Neural cell (in vitro differentiated cells): ENCODE measurements around the gene AP5Z1. TPM values are rescaled to one million over a fixed set of nuclear protein-coding genes. Genes with fewer than 3 reads are reported as not detected.

Experiments used
- H2AFZ ChIP-seq: fragments of 200-600, 300-800 bp; sonication (generic), shearing (Covaris generic); 2 replicates; pipeline ENCODE4 v1.6.0; 2014; ENCODE audit warnings: low read depth, mild to moderate bottlenecking, antibody characterized with exemption, low read length, moderate library complexity
- H3F3A ChIP-seq: fragments of 200-600 bp; shearing (Covaris generic); 2 replicates; pipeline ENCODE4 v1.6.1; 2016; ENCODE audit warnings: mild to moderate bottlenecking, moderate library complexity, mixed read lengths, antibody characterized with exemption, low read length; ENCODE audit not compliant: insufficient read depth, poor library complexity, severe bottlenecking
- H3K27ac ChIP-seq: fragments of 200-600, 300-800 bp; sonication (generic), shearing (Covaris generic); 2 replicates; pipeline ENCODE4 v1.5.1; 2014; ENCODE audit warnings: mild to moderate bottlenecking, low read length, moderate library complexity
- H3K27me3 ChIP-seq: fragments of 300-800, 200-600 bp; sonication (generic), shearing (Covaris generic); 2 replicates; pipeline ENCODE4 v1.6.0; 2014; ENCODE audit warnings: mild to moderate bottlenecking, low read depth, low read length, moderate library complexity; ENCODE audit not compliant: insufficient read depth
- H3K36me3 ChIP-seq: fragments of 300-800, 200-600 bp; sonication (generic), shearing (Covaris generic); 2 replicates; pipeline ENCODE4 v1.5.1; 2014; ENCODE audit warnings: mild to moderate bottlenecking, antibody characterized with exemption, low read length, moderate library complexity; ENCODE audit not compliant: insufficient read depth
- H3K4me2 ChIP-seq: fragments of 300-800, 200-600 bp; sonication (generic), shearing (Covaris generic); 2 replicates; pipeline ENCODE4 v1.6.0; 2014; ENCODE audit warnings: mild to moderate bottlenecking, low read length
- H3K4me3 ChIP-seq: fragments of 300-800, 200-600 bp; sonication (generic), shearing (Covaris generic); 2 replicates; pipeline ENCODE4 v1.5.1; 2014; ENCODE audit warnings: mild to moderate bottlenecking, low read length, moderate library complexity
- H3K79me2 ChIP-seq: fragments of 200-600 bp; shearing (Covaris generic); replicated peaks from 2 replicates; pipeline ENCODE4 v1.6.0; 2014; ENCODE audit warnings: mild to moderate bottlenecking, low read length, moderate library complexity; ENCODE audit not compliant: insufficient read depth
- H3K9ac ChIP-seq: fragments of 300-800, 200-600 bp; sonication (generic), shearing (Covaris generic); 2 replicates; pipeline ENCODE4 v1.6.1; 2016; ENCODE audit warnings: mild to moderate bottlenecking, low read length, mixed read lengths
- H3K9me2 ChIP-seq: fragments of 200-600 bp; shearing (Covaris generic); 2 replicates; pipeline ENCODE4 v1.6.1; 2016; ENCODE audit warnings: mild to moderate bottlenecking, low read length, mixed read lengths; ENCODE audit not compliant: insufficient read depth
- H3K9me3 ChIP-seq: fragments of 200-600, 300-800 bp; sonication (generic), shearing (Covaris generic); 2 replicates; pipeline ENCODE4 v1.6.1; 2016; ENCODE audit warnings: mild to moderate bottlenecking, mixed run types, low read length, moderate library complexity, mixed read lengths
- H4K20me1 ChIP-seq: fragments of 200-600 bp; shearing (Covaris generic); 2 replicates; pipeline ENCODE4 v1.6.1; 2016; ENCODE audit warnings: mild to moderate bottlenecking, mixed run types; ENCODE audit not compliant: insufficient read depth
- EP300 ChIP-seq: fragments of 450-650 bp; conservative IDR thresholded peaks from 2 replicates; pipeline ENCODE4 v1.6.1; 2014; ENCODE audit warnings: antibody characterized with exemption, mild to moderate bottlenecking, moderate library complexity; ENCODE audit not compliant: poor library complexity, severe bottlenecking
- EZH2 ChIP-seq: fragments of 200-600, 300-800 bp; shearing (Covaris generic), sonication (generic); IDR thresholded peaks from 2 replicates; pipeline ENCODE4 v1.6.1; 2014; ENCODE audit warnings: antibody characterized with exemption, low read length, borderline replicate concordance, mild to moderate bottlenecking; ENCODE audit not compliant: insufficient read depth, poor library complexity, severe bottlenecking
- MXI1 ChIP-seq: fragments of 450-650 bp; conservative IDR thresholded peaks from 2 replicates; pipeline ENCODE4 v1.6.1; 2014; ENCODE audit warnings: antibody characterized with exemption, mild to moderate bottlenecking; ENCODE audit not compliant: poor library complexity, severe bottlenecking
- POLR2AphosphoS5 ChIP-seq: IDR thresholded peaks from 2 replicates; pipeline ENCODE4 v1.6.1; 2012
- RAD21 ChIP-seq: fragments of 450-650 bp; conservative IDR thresholded peaks from 2 replicates; pipeline ENCODE4 v1.6.1; 2014; ENCODE audit warnings: antibody characterized with exemption, mild to moderate bottlenecking, moderate library complexity
- SMC3 ChIP-seq: fragments of 450-650 bp; conservative IDR thresholded peaks from 2 replicates; pipeline ENCODE4 v1.6.1; 2014; ENCODE audit warnings: antibody characterized with exemption, mild to moderate bottlenecking, moderate library complexity; ENCODE audit not compliant: poor library complexity
- TAF1 ChIP-seq: IDR thresholded peaks from 2 replicates; pipeline ENCODE4 v1.6.1; 2012; ENCODE audit warnings: low read depth
- polyA plus RNA-seq: library from polyadenylated mRNA; depleted of rRNA; stranded (reverse); fragments of >200 nt; gene quantifications from 2 replicates; pipeline ENCODE4 v1.2.3, GENCODE V29; 2014
- TF ChIP-seq, protein P1 (sequence below): IDR thresholded peaks from 2 replicates; pipeline ENCODE4 v1.6.1; 2012; ENCODE audit warnings: borderline replicate concordance
- TF ChIP-seq, protein P2 (sequence below): fragments of 450-650 bp; IDR thresholded peaks from 2 replicates; pipeline ENCODE4 v1.5.1; 2014; ENCODE audit warnings: antibody characterized with exemption, mild to moderate bottlenecking, moderate library complexity; ENCODE audit not compliant: poor library complexity, severe bottlenecking

Gene AP5Z1
- polyA plus RNA-seq, 1 donor from 2014 or later = 36.9 TPM

- TF ChIP-seq TAF1 (no peak), EP300 (no peak), EZH2 (no peak), MXI1 (no peak), SMC3 (no peak), POLR2AphosphoS5 (no peak), RAD21 (no peak)
- TF ChIP-seq, protein P1, sequence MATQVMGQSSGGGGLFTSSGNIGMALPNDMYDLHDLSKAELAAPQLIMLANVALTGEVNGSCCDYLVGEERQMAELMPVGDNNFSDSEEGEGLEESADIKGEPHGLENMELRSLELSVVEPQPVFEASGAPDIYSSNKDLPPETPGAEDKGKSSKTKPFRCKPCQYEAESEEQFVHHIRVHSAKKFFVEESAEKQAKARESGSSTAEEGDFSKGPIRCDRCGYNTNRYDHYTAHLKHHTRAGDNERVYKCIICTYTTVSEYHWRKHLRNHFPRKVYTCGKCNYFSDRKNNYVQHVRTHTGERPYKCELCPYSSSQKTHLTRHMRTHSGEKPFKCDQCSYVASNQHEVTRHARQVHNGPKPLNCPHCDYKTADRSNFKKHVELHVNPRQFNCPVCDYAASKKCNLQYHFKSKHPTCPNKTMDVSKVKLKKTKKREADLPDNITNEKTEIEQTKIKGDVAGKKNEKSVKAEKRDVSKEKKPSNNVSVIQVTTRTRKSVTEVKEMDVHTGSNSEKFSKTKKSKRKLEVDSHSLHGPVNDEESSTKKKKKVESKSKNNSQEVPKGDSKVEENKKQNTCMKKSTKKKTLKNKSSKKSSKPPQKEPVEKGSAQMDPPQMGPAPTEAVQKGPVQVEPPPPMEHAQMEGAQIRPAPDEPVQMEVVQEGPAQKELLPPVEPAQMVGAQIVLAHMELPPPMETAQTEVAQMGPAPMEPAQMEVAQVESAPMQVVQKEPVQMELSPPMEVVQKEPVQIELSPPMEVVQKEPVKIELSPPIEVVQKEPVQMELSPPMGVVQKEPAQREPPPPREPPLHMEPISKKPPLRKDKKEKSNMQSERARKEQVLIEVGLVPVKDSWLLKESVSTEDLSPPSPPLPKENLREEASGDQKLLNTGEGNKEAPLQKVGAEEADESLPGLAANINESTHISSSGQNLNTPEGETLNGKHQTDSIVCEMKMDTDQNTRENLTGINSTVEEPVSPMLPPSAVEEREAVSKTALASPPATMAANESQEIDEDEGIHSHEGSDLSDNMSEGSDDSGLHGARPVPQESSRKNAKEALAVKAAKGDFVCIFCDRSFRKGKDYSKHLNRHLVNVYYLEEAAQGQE = no peak
- TF ChIP-seq, protein P2, sequence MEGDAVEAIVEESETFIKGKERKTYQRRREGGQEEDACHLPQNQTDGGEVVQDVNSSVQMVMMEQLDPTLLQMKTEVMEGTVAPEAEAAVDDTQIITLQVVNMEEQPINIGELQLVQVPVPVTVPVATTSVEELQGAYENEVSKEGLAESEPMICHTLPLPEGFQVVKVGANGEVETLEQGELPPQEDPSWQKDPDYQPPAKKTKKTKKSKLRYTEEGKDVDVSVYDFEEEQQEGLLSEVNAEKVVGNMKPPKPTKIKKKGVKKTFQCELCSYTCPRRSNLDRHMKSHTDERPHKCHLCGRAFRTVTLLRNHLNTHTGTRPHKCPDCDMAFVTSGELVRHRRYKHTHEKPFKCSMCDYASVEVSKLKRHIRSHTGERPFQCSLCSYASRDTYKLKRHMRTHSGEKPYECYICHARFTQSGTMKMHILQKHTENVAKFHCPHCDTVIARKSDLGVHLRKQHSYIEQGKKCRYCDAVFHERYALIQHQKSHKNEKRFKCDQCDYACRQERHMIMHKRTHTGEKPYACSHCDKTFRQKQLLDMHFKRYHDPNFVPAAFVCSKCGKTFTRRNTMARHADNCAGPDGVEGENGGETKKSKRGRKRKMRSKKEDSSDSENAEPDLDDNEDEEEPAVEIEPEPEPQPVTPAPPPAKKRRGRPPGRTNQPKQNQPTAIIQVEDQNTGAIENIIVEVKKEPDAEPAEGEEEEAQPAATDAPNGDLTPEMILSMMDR = no peak
- Histone ChIP-seq H3K27ac (no peak overlapping the region), H3K9ac (no peak overlapping the region), H3K36me3 (no peaks in the 10 kb centered on the region), H3K4me2 (no peak overlapping the region), H3K27me3 (no peaks in the 10 kb centered on the region), H3K79me2 (no peaks in the 10 kb centered on the region), H4K20me1 (no peaks in the 10 kb centered on the region), H3K9me3 (no peaks in the 10 kb centered on the region), H2AFZ (no peak overlapping the region), H3F3A (no peaks in the 10 kb centered on the region), H3K4me3 (no peak overlapping the region), H3K9me2 (no peaks in the 10 kb centered on the region)
These were observed 58.5 kb downstream of the AP5Z1 start for GRCh38 chr7:4833691-4834600.

DNA sequence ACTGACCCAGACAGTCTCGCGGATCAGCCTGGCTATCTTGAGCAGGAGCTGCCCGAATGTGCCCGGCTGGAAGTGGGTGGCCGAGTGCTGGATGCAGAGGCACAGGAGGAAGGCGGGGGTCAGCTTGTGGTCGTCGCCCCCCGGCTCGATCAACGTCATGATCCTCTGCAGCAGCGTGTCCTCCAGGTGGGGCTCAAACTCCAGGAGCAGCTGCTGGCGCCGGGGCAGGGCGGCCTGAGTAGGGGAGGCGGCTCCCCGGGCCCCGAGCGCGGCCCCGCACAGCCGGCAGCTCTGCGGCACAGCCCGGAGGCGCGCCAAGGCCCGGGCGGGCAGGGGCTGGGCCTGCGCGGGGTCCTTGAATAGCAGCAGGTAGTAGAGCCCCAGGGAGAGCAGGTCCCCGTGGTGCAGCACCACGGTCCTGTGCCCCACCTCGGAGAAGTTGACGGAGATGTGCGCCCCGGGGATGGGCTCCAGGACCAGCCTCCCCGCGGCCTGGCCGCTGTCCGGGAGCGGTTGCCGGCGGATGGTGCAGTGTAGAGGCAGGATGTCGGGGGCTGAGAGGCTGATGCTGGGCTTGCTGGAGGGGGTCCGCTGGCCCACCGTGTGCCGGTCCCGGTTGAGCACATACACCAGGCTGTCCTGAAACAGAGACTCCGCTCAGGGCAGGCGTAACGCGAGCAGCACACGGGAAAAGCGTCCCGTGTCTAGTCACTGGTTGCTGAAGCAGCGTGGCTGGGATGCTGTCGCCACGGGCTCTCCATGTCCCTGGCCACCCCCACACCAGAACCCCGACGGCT, 59.4 kb downstream of the AP5Z1 start:
- Histone ChIP-seq H3K4me2 (no peak overlapping the region), H3K4me3 (no peak overlapping the region), H3K27ac (no peak overlapping the region), H3K79me2 (no peaks in the 10 kb centered on the region), H3K36me3 (no peaks in the 10 kb centered on the region), H3F3A (no peaks in the 10 kb centered on the region), H3K27me3 (no peaks in the 10 kb centered on the region), H4K20me1 (no peaks in the 10 kb centered on the region), H2AFZ (no peak overlapping the region), H3K9me2 (no peaks in the 10 kb centered on the region), H3K9me3 (no peaks in the 10 kb centered on the region), H3K9ac (no peak overlapping the region)
- TF ChIP-seq, protein P1 = no peak
- TF ChIP-seq MXI1 (no peak), EZH2 (no peak), EP300 (no peak), SMC3 (no peak), TAF1 (no peak), RAD21 (no peak), POLR2AphosphoS5 (no peak)
- TF ChIP-seq, protein P2 = no peak
